CMK (cell line): ENCODE data around the gene RNF111.
"Not testable (repeated sequence)": the region's sequence is repeated elsewhere in the genome, so short reads cannot be mapped to it uniquely, and the experiment has no call there.

Experiments used
- DNase-seq: peaks from one replicate; pipeline ENCODE4 v3.0.0-alpha.2; 2010; ENCODE audit warnings: low read depth

RNF111 gene

GRCh38 chr15:59000251-59000650 is 12.8 kb downstream of the RNF111 start:
- not testable (repeated sequence) for DNase-seq

- no peak for DNase-seq
Observed at GRCh38 chr15:59001946-59002345, 14.5 kb downstream of the RNF111 start.

- no peak for DNase-seq
Observed at GRCh38 chr15:59002418-59002859, 15.0 kb downstream of the RNF111 start.

- no peak for DNase-seq
Observed at GRCh38 chr15:59005579-59005978, 18.1 kb downstream of the RNF111 start.

- DNase-seq: no peak
Observed at GRCh38 chr15:59008086-59008485, 20.6 kb downstream of the RNF111 start.

- no peak for DNase-seq
Observed at GRCh38 chr15:59011262-59011952, 23.9 kb downstream of the RNF111 start.

- DNase-seq: no peak
Observed at GRCh38 chr15:59013246-59013873, 25.9 kb downstream of the RNF111 start.

- DNase-seq: no peak
Observed at GRCh38 chr15:59014068-59014467, 26.6 kb downstream of the RNF111 start.

- DNase-seq: no peak
Observed at GRCh38 chr15:59017449-59017848, 30.0 kb downstream of the RNF111 start.

GRCh38 chr15:59018833-59019232 is 31.4 kb downstream of the RNF111 start:
- DNase-seq: no peak

- DNase-seq: no peak
Observed at GRCh38 chr15:59020322-59020721, 32.9 kb downstream of the RNF111 start.

- no peak for DNase-seq
Observed at GRCh38 chr15:59022188-59022587, 34.7 kb downstream of the RNF111 start.

- no peak for DNase-seq
Observed at GRCh38 chr15:59026207-59026606, 38.7 kb downstream of the RNF111 start.

- DNase-seq: no peak
Observed at GRCh38 chr15:59028387-59028955, 41.0 kb downstream of the RNF111 start.

GRCh38 chr15:59029554-59029953 is 42.1 kb downstream of the RNF111 start:
- no peak for DNase-seq

GRCh38 chr15:59035201-59035600 is 47.7 kb downstream of the RNF111 start:
- no peak for DNase-seq

- DNase-seq: no peak
Observed at GRCh38 chr15:59039225-59039624, 51.8 kb downstream of the RNF111 start.

- DNase-seq: no peak
Observed at GRCh38 chr15:59042041-59042440, 54.6 kb downstream of the RNF111 start.

GRCh38 chr15:59048897-59049296 is 61.4 kb downstream of the RNF111 start:
- no peak for DNase-seq

GRCh38 chr15:59051873-59052861 is 64.7 kb downstream of the RNF111 start:
- no peak for DNase-seq

GRCh38 chr15:59052915-59053407 is 65.5 kb downstream of the RNF111 start:
- DNase-seq: no peak

GRCh38 chr15:59053482-59053881 is 66.0 kb downstream of the RNF111 start:
- no peak for DNase-seq
